Liver (tissue), 9 donors: Measurements from ENCODE around the gene CPNE5. TPM values are rescaled to one million over a fixed set of nuclear protein-coding genes. Genes with fewer than 3 reads are reported as not detected.

ENCODE experiments used
- DNase-seq: peaks from one replicate; pipeline ENCODE4 v3.0.0-alpha.2; 2017; ENCODE audit warnings: low spot score
- H3K27ac ChIP-seq, 2 donors: one replicate each; pipeline ENCODE4 v1.7.0; 2013; ENCODE audit warnings: inconsistent platforms in 2 of 2, low read length in 2 of 2, control low read depth in 1 of 2, low read depth in 1 of 2, mild to moderate bottlenecking in 1 of 2
- H3K27me3 ChIP-seq, 4 donors: one replicate each; pipeline versions ENCODE4 v1.6.1 to v1.7.0; 2013; ENCODE audit warnings: low read length in 3 of 4, inconsistent platforms in 1 of 4, mild to moderate bottlenecking in 1 of 4, moderate library complexity in 1 of 4; ENCODE audit not compliant: control insufficient read depth in 4 of 4, insufficient read depth in 4 of 4
- H3K36me3 ChIP-seq, 4 donors: one replicate each; pipeline versions ENCODE4 v1.6.1 to v1.7.0; 2013; ENCODE audit warnings: low read length in 3 of 4, mild to moderate bottlenecking in 3 of 4, low read depth in 1 of 4, moderate library complexity in 1 of 4; ENCODE audit not compliant: control insufficient read depth in 4 of 4, insufficient read depth in 3 of 4
- H3K4me1 ChIP-seq, 4 donors: one replicate each; pipeline versions ENCODE4 v1.6.1 to v1.7.0; 2013; ENCODE audit warnings: low read length in 3 of 4, mild to moderate bottlenecking in 3 of 4, moderate library complexity in 1 of 4; ENCODE audit not compliant: control insufficient read depth in 4 of 4, insufficient read depth in 4 of 4
- H3K4me3 ChIP-seq, 3 donors: one replicate each; pipeline versions ENCODE4 v1.6.1 to v1.7.0; 2013; ENCODE audit warnings: low read length in 3 of 3, control low read depth in 1 of 3, low read depth in 1 of 3, mild to moderate bottlenecking in 1 of 3
- H3K9ac ChIP-seq, 2 donors: one replicate each; pipeline ENCODE4 v1.7.0; 2013; ENCODE audit warnings: low read length in 2 of 2, mild to moderate bottlenecking in 2 of 2, moderate library complexity in 2 of 2, control low read depth in 1 of 2, low read depth in 1 of 2
- H3K9me3 ChIP-seq, 4 donors: one replicate each; pipeline versions ENCODE4 v1.6.1 to v1.7.0; 2013; ENCODE audit warnings: low read length in 3 of 4; ENCODE audit not compliant: control insufficient read depth in 4 of 4
- ATF3 ChIP-seq: IDR thresholded peaks from 2 replicates; pipeline ENCODE4 v1.6.1; 2016; ENCODE audit warnings: antibody characterized with exemption
- EGR1 ChIP-seq, 2 donors: IDR thresholded peaks; 2 replicates each; pipeline ENCODE4 v1.6.1; 2016 to 2018; ENCODE audit warnings: antibody characterized with exemption in 2 of 2, low read depth in 2 of 2
- FOXA1 ChIP-seq: IDR thresholded peaks from 2 replicates; pipeline ENCODE4 v1.6.1; 2016; ENCODE audit warnings: antibody characterized with exemption
- FOXA2 ChIP-seq: IDR thresholded peaks from 2 replicates; pipeline ENCODE4 v1.6.1; 2016; ENCODE audit warnings: antibody characterized with exemption
- GABPA ChIP-seq, 2 donors: IDR thresholded peaks in 1 of 2; conservative IDR thresholded peaks in 1 of 2; 2 replicates each; pipeline ENCODE4 v1.6.1; 2016; ENCODE audit warnings: antibody characterized with exemption in 2 of 2, mild to moderate bottlenecking in 1 of 2, moderate library complexity in 1 of 2
- HNF4A ChIP-seq, 2 donors: conservative IDR thresholded peaks; 2 replicates each; pipeline ENCODE4 v1.6.1; 2016; ENCODE audit warnings: antibody characterized with exemption in 2 of 2, mild to moderate bottlenecking in 2 of 2
- HNF4G ChIP-seq: IDR thresholded peaks from 2 replicates; pipeline ENCODE4 v1.6.1; 2016; ENCODE audit warnings: antibody characterized with exemption
- JUND ChIP-seq, 2 donors: IDR thresholded peaks; 2 replicates each; pipeline ENCODE4 v1.6.1; 2016; ENCODE audit warnings: antibody characterized with exemption in 2 of 2
- NR2F2 ChIP-seq: IDR thresholded peaks from 2 replicates; pipeline ENCODE4 v1.6.1; 2016; ENCODE audit warnings: antibody characterized with exemption
- RAD21 ChIP-seq, 2 donors: IDR thresholded peaks; 2 replicates each; pipeline ENCODE4 v1.6.1; 2016; ENCODE audit warnings: antibody characterized with exemption in 2 of 2, mild to moderate bottlenecking in 2 of 2
- RXRA ChIP-seq, 2 donors: IDR thresholded peaks; 2 replicates each; pipeline ENCODE4 v1.6.1; 2017 to 2018; ENCODE audit warnings: antibody characterized with exemption in 2 of 2, mild to moderate bottlenecking in 1 of 2
- SP1 ChIP-seq: IDR thresholded peaks from 2 replicates; pipeline ENCODE4 v1.6.1; 2018; ENCODE audit warnings: antibody characterized with exemption, mild to moderate bottlenecking
- TAF1 ChIP-seq: conservative IDR thresholded peaks from 2 replicates; pipeline ENCODE4 v1.6.1; 2016; ENCODE audit warnings: antibody characterized with exemption, mild to moderate bottlenecking
- YY1 ChIP-seq: IDR thresholded peaks from 2 replicates; pipeline ENCODE4 v1.6.1; 2016; ENCODE audit warnings: antibody characterized with exemption, mild to moderate bottlenecking
- ZBTB33 ChIP-seq: IDR thresholded peaks from 2 replicates; pipeline ENCODE4 v1.6.1; 2016; ENCODE audit warnings: antibody characterized with exemption
- WGBS: extraction: QIAGEN DNeasy Blood & Tissue Kit; methylation state at CpG from one replicate; pipeline ENCODE4 v1.1.7; 2013; 5-methylcytosine and 5-hydroxymethylcytosine counted together
- polyA plus RNA-seq, 2 donors: library from polyadenylated mRNA; stranded (reverse) in 1 of 2; unstranded in 1 of 2; fragments of 200-250 nt in 1 of 2; fragments of >200 nt in 1 of 2; fragmentation: Nextera tagmentation in 1 of 2; extraction: Ambion mirVana in 1 of 2; gene quantifications; one replicate each; pipeline versions ENCODE4 v1.2.1 to v1.2.3, GENCODE V29; 2013 to 2015
- total RNA-seq, 2 donors: library from RNA; depleted of rRNA; stranded (reverse); fragments of >200 nt; gene quantifications; one replicate each; pipeline ENCODE4 v1.2.3, GENCODE V29; 2014
- TF ChIP-seq, protein P1 (sequence below): IDR thresholded peaks from 2 replicates; pipeline ENCODE4 v1.6.1; 2016; ENCODE audit warnings: antibody characterized with exemption, mild to moderate bottlenecking
- TF ChIP-seq, protein P2 (sequence below): IDR thresholded peaks from 2 replicates; pipeline ENCODE4 v1.6.1; 2016; ENCODE audit warnings: antibody characterized with exemption
- TF ChIP-seq, protein P3 (sequence below): fragments of 150-350 bp; IDR thresholded peaks from 2 replicates; pipeline ENCODE4 v1.5.1; 2017; ENCODE audit warnings: improper control_type of control experiment, low read depth, low read length; ENCODE audit not compliant: missing input control
- donor health status: healthy.
- donor health status: healthy.
- donor health status: healthy.
- donor health status: healthy.
- donor health status: healthy.

CPNE5 gene
- total and polyA plus RNA-seq, 4 donors = 0.24 to 1.1 (median 0.44) TPM

GRCh38 chr6:36720251-36721141 lies 118.7 kb downstream of the CPNE5 start:
- H3K4me3 ChIP-seq = no peak overlapping the region
- H3K9ac ChIP-seq = no peak overlapping the region
- H3K36me3 ChIP-seq = no peaks in the 10 kb centered on the region
- no peaks in the 10 kb centered on the region for H3K9me3 ChIP-seq
- 95% methylated on average over 11 of the region's 11 CpGs for WGBS
- DNase-seq = no peak
- TF ChIP-seq FOXA1 = no peak
- TF ChIP-seq HNF4G = no peak
- no peak for TF ChIP-seq ZBTB33
- TF ChIP-seq EGR1 (IDR thresholded peaks at IDR 0.05; ENCODE audit: low read depth in 2 of 2) = no peak
- no peak for TF ChIP-seq TAF1
- TF ChIP-seq, protein P1, sequence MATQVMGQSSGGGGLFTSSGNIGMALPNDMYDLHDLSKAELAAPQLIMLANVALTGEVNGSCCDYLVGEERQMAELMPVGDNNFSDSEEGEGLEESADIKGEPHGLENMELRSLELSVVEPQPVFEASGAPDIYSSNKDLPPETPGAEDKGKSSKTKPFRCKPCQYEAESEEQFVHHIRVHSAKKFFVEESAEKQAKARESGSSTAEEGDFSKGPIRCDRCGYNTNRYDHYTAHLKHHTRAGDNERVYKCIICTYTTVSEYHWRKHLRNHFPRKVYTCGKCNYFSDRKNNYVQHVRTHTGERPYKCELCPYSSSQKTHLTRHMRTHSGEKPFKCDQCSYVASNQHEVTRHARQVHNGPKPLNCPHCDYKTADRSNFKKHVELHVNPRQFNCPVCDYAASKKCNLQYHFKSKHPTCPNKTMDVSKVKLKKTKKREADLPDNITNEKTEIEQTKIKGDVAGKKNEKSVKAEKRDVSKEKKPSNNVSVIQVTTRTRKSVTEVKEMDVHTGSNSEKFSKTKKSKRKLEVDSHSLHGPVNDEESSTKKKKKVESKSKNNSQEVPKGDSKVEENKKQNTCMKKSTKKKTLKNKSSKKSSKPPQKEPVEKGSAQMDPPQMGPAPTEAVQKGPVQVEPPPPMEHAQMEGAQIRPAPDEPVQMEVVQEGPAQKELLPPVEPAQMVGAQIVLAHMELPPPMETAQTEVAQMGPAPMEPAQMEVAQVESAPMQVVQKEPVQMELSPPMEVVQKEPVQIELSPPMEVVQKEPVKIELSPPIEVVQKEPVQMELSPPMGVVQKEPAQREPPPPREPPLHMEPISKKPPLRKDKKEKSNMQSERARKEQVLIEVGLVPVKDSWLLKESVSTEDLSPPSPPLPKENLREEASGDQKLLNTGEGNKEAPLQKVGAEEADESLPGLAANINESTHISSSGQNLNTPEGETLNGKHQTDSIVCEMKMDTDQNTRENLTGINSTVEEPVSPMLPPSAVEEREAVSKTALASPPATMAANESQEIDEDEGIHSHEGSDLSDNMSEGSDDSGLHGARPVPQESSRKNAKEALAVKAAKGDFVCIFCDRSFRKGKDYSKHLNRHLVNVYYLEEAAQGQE = no peak
- no peak for TF ChIP-seq FOXA2
- TF ChIP-seq NR2F2 = no peak
- TF ChIP-seq, protein P2, sequence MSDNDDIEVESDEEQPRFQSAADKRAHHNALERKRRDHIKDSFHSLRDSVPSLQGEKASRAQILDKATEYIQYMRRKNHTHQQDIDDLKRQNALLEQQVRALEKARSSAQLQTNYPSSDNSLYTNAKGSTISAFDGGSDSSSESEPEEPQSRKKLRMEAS = no peak
- TF ChIP-seq YY1 = no peak
- no peak for TF ChIP-seq HNF4A (conservative IDR thresholded peaks at IDR 0.05)
- TF ChIP-seq RXRA (IDR thresholded peaks at IDR 0.05) = no peak
- no peak for TF ChIP-seq ATF3
- TF ChIP-seq RAD21 (IDR thresholded peaks at IDR 0.05) = no peak
- no peak for TF ChIP-seq GABPA (IDR thresholded peaks at IDR 0.05 in 1 of 2, conservative IDR thresholded peaks at IDR 0.05 in 1 of 2)
- no peak for TF ChIP-seq JUND (IDR thresholded peaks at IDR 0.05)
- TF ChIP-seq, protein P3, sequence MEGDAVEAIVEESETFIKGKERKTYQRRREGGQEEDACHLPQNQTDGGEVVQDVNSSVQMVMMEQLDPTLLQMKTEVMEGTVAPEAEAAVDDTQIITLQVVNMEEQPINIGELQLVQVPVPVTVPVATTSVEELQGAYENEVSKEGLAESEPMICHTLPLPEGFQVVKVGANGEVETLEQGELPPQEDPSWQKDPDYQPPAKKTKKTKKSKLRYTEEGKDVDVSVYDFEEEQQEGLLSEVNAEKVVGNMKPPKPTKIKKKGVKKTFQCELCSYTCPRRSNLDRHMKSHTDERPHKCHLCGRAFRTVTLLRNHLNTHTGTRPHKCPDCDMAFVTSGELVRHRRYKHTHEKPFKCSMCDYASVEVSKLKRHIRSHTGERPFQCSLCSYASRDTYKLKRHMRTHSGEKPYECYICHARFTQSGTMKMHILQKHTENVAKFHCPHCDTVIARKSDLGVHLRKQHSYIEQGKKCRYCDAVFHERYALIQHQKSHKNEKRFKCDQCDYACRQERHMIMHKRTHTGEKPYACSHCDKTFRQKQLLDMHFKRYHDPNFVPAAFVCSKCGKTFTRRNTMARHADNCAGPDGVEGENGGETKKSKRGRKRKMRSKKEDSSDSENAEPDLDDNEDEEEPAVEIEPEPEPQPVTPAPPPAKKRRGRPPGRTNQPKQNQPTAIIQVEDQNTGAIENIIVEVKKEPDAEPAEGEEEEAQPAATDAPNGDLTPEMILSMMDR = no peak
- no peak for TF ChIP-seq SP1
- H3K27ac ChIP-seq = no peak overlapping the region
- no peaks in the 10 kb centered on the region for H3K27me3 ChIP-seq
- H3K4me1 ChIP-seq = no peaks in the 10 kb centered on the region
